ENCODE data around the gene FAM8A1.

FAM8A1 gene

DNA sequence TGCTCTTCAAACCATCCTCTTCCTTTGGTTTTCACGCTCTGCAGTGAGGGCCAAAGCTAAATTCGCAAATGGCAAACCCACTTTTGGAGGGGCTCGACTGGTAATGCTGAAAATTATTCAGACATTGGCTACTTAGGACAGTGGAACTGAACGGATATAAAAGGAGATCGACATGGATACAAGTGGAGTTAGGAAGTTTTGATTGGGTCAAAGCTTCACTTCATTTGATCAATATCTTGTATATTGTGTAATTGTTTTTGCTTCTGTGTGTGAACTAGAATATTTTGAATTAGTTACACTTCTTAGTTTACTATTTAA lies 1.2 kb downstream of the FAM8A1 start:
- no peak for TF ChIP-seq CTCF (IDR thresholded peaks at IDR 0.05; ENCODE audit: control insufficient read depth, extremely low read depth, insufficient read depth)
- DNase-seq (ENCODE audit: low read depth) = no peak
- H3K4me3 ChIP-seq (ENCODE audit: low read depth, low read length) = peak overlapping the region; percentile 67

DNA sequence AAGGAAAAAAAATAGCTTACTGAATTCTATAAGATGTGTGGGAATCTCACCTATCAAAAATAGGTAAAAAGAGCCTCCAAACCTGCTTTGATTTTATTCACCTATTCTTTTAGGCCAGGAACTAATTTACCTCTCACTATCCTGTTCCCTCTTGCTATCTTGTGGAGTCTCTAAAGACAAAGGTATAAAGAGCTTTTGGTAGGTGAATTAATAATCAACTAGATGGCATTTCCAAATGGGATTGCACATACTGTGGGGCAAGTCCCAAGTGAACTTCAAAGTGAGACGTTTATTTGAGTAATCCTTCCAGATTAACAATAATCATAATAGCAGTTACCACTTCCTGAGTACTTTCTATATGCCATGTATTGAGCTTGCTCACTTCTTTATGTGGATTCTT lies 2.8 kb downstream of the FAM8A1 start:
- no peak overlapping the region for H3K4me3 ChIP-seq (ENCODE audit: low read depth, low read length)
- no peak for DNase-seq (ENCODE audit: low read depth)
- TF ChIP-seq CTCF (IDR thresholded peaks at IDR 0.05; ENCODE audit: control insufficient read depth, extremely low read depth, insufficient read depth) = no peak

DNA sequence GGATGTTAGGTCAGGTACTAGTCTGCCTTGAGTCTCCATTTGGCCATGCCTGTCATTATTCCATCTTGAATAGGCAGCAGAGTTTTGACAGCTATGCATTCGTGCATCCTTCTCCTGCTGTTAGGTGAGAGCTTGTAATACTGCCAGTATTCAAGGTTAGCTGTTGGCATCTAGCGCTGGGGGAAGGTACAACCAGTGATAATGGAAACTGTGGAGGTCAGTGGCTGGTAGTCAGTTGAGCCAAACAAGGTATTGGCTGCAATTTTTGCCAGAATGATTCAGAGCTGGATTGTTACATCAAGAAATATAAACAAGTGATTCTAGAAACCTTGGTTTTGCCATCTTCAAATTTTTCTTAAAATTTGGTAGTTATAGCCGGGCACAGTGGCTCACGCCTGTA lies 6.5 kb downstream of the FAM8A1 start:
- H3K4me3 ChIP-seq (ENCODE audit: low read depth, low read length) = no peak overlapping the region
- no peak for TF ChIP-seq CTCF (IDR thresholded peaks at IDR 0.05; ENCODE audit: control insufficient read depth, extremely low read depth, insufficient read depth)
- no peak for DNase-seq (ENCODE audit: low read depth)

DNA sequence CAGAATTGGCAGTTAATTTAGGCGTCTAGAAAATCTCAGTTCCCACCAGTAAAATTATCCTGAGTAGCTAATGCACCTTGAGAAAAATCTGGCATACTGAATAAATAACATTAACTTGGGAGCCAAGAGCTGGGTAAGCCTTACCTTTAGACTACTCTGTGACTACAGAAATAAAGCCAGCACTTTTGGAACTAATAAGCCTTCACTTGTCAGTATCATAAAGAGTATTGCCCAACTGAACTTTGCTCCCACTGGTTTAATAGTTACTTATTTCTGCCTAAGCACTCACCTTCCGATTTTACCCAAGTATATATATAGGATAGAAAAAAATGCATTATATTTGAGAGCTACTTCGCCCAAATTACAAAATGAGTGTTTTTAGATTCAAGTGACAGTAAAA lies 10.7 kb downstream of the FAM8A1 start:
- no peak overlapping the region for H3K4me3 ChIP-seq (ENCODE audit: low read depth, low read length)
- DNase-seq (ENCODE audit: low read depth) = no peak
- no peak for TF ChIP-seq CTCF (IDR thresholded peaks at IDR 0.05; ENCODE audit: control insufficient read depth, extremely low read depth, insufficient read depth)

DNA sequence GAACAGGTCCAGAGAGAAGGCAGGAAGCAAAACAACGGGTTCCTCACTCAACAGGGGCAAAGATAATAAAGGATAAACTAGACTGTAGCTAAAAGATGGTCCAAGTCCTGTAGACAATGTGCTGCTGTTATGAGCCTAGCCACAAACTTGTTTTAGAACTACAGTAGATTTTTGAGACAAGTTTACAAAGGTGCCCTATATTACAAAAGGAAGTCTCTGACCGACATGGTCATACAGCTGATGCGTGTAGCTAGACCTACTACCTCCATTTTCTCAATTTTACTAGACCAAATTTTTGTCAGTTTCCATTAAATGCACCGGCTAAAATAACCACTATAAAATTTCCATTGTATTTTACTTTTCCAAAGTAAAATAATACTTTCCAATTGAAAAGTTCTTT lies 11.9 kb downstream of the FAM8A1 start:
- TF ChIP-seq CTCF (IDR thresholded peaks at IDR 0.05; ENCODE audit: control insufficient read depth, extremely low read depth, insufficient read depth) = no peak
- DNase-seq (ENCODE audit: low read depth) = no peak
- H3K4me3 ChIP-seq (ENCODE audit: low read depth, low read length) = no peak overlapping the region

- no peak overlapping the region for H3K4me3 ChIP-seq (ENCODE audit: low read depth, low read length)
- no peak for DNase-seq (ENCODE audit: low read depth)
- TF ChIP-seq CTCF (IDR thresholded peaks at IDR 0.05; ENCODE audit: control insufficient read depth, extremely low read depth, insufficient read depth) = no peak
Measured at GRCh38 chr6:17615794-17616193, 15.7 kb downstream of the FAM8A1 start.

GRCh38 chr6:17621003-17621402 lies 20.9 kb downstream of the FAM8A1 start:
- no peak for TF ChIP-seq CTCF (IDR thresholded peaks at IDR 0.05; ENCODE audit: control insufficient read depth, extremely low read depth, insufficient read depth)
- no peak for DNase-seq (ENCODE audit: low read depth)

More at GRCh38 chr6:17621003-17621402, 20.9 kb downstream of the FAM8A1 start:
- H3K4me3 ChIP-seq (ENCODE audit: low read depth, low read length) = no peak overlapping the region

Data from LNCaP clone FGC (cell line).